NCI-H460 (cell line): ENCODE data around the gene NCOA3. TPM values are rescaled to one million over a fixed set of nuclear protein-coding genes. Genes with fewer than 3 reads are reported as not detected.
A peak's percentile ranks its signal among the peaks of the same experiment; 100 is the strongest.
"Not testable (repeated sequence)": the region's sequence is repeated elsewhere in the genome, so short reads cannot be mapped to it uniquely, and the experiment has no call there.

Experiments
- DNase-seq: peaks from one replicate; pipeline ENCODE4 v3.0.0-alpha.2; 2016; ENCODE audit warnings: low read depth; ENCODE audit errors: extremely low read depth
- polyA plus RNA-seq: library from polyadenylated mRNA; depleted of rRNA; stranded (reverse); fragments of >200 nt; gene quantifications from 2 replicates; pipeline ENCODE4 v1.2.3, GENCODE V29; 2014; cell fraction: nucleus; rRNA removed
- total RNA-seq: library from RNA; depleted of rRNA; stranded (reverse); fragments of >200 nt; shearing (Covaris generic); gene quantifications from 2 replicates; pipeline ENCODE4 v1.2.3, GENCODE V29; 2014; rRNA removed

The NCOA3 gene
- total RNA-seq: 53.7 and 58.1 TPM in 2 replicates
- 25.5 and 37.4 TPM in 2 replicates for polyA plus RNA-seq

GRCh38 chr20:47501482-47502270 is at the start of gene NCOA3:
TSS of gene NCOA3 (plus strand) at chr20:47501887. CDS start at chr20:47622248, 120,361 bp downstream.
- peak; percentile 94 for DNase-seq

- DNase-seq: no peak
Measured at GRCh38 chr20:47452736-47453161, 48.9 kb upstream of the NCOA3 start.

GRCh38 chr20:47453167-47453782 is 48.4 kb upstream of the NCOA3 start:
- peak; percentile 58 for DNase-seq

DNA sequence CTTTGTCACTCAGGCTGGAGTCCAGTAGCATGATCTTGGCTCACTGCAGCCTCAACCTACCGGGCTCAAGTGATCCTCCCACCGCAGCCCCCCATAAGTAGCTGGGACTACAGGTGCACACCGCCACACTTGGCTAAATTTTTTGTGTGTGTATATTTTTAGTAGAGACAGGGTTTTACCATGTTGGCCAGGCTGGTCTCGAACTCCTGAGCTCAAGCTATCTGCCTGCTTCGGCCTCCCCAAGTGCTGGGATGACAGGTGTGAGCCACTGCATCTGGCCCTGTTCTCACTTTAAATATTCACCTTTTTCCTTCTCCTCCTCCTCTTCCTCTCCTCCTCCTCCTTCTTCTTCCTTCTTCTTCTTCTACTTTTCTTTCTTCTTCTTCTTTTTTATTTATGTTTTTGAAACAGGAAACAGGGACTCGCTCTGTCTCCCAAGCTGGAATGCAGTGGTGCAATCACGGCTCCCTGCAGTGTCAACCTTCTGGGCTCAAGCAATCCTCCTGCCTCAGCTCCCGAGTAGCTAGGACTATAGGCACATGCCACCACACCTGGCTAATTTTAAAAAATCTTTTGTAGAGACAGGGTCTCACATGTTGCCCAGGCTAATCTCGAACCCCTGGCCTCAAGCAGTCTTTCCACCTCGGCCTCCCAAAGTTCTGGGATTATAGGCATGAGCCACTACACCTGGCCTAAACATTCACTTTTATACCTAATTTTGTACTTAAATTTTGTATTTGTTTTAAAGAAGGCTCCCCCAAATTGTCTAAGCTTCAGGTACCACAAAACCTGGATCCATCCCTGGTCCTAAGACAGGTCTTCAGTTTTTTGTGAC is 47.2 kb upstream of the NCOA3 start:
- DNase-seq: no peak

DNA sequence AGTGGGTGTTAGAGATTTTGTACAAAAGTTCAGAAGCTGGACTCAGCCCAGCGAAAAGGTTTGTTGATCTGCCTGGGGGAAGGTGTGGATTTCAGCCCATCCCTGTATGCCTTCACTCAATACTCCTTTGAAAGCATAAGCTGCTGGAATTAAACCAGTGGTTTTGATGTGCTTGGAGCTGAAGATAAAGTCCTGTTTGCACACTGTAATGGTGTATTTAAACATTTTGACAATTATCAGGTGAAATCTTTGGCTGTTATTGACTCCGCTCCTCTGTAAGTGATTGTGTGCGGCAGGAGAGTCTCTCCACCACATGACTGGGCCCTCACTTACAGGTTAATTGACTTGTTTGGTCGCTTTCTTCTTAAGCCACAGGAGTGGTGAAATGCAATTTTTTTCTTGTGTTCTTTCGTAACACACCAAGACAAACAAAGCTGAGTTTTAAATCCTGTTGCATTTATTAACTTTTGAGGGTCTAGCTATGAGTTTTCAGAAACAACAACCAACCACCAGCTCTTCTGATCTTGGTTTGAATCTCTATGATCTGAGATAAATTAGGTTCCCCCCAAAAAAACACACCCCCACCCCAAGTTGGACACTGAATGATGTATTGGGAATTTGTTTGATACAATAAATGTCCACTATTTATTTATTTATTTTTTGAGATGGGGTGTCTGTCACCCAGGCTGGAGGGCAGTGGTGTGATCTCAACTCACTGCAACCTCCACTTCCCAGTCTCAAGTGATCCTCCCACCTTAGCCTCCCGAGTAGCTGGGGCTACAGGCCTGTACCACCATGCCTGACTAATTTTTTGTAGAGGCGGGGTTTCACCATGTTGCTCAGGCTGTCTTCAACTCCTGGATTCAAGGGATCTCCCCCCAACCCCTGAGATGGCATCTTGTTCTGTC is 46.3 kb upstream of the NCOA3 start:
- DNase-seq: no peak

DNA sequence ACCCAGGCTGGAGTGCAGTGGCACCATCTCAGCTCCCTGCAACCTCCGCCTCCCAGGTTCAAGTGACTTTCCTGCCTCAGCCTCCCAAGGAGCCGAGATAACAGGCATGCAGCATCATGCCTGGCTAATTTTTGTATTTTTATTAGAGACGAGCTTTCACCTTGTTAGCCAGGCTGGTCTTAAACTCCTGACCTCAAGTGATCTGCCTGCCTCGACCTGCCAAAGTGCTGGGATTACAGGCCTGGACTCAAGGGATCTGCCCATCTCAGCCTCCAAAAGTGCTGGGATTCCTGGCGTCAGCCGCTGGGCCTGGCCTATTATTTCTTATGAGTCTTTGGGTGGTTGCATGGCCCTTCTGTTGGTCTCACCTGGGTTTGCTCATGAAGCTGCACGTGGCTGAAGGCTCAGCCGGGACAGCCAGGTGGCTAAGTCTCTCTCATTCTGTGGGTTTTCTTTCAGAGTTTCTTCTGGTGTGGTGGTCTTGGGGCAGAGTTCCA is 45.6 kb upstream of the NCOA3 start:
- no peak for DNase-seq

- DNase-seq: no peak
Measured at GRCh38 chr20:47456952-47457724, 44.5 kb upstream of the NCOA3 start.

- not testable (repeated sequence) for DNase-seq
Measured at GRCh38 chr20:47458280-47459050, 43.2 kb upstream of the NCOA3 start.

- DNase-seq: no peak
Measured at GRCh38 chr20:47459344-47460073, 42.2 kb upstream of the NCOA3 start.

- not testable (repeated sequence) for DNase-seq
Measured at GRCh38 chr20:47460761-47461112, 41.0 kb upstream of the NCOA3 start.

GRCh38 chr20:47461120-47461685 is 40.5 kb upstream of the NCOA3 start:
- no peak for DNase-seq

- DNase-seq: not testable (repeated sequence)
Measured at GRCh38 chr20:47461906-47462305, 39.8 kb upstream of the NCOA3 start.

DNA sequence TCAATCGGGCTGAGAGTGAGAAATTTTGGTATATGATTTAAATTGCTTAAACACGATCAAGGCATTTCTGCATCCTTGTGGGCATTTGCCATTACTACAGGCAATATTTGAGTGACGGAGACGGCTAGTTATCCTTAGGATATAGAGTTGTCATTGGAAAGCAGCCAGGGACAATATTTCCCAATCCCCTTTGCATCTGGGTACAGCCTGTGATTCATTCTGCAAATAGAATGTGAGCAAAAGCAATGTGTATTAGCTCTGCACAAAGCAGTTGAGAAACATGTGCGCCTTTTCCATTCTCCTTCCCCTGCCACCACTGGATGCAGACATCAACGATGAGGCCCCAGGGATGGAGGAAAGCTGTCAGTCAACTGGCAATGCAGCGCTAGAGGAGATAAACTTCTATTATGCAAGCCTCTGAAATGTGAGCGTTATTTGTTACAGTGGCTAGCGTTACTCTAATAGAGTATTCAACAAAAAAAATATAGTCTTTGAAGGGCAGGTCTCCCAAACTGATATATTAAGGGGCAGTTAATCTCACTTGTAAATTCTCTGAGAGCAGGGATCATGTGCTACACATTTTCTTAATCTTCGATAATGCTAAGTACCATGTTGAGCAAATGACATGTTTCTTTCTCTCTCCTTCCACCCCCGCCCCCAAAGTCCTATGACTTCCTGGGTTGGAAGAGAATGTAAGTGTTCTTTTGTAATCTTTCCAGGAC is 37.1 kb upstream of the NCOA3 start:
- peak; percentile 99 for DNase-seq

GRCh38 chr20:47465335-47466090 is 36.2 kb upstream of the NCOA3 start:
- no peak for DNase-seq

- DNase-seq: no peak
Measured at GRCh38 chr20:47466213-47466612, 35.5 kb upstream of the NCOA3 start.
